A549 (cell line): ENCODE data around the gene MYOF. TPM values are rescaled to one million over a fixed set of nuclear protein-coding genes. Genes with fewer than 3 reads are reported as not detected.

Experiments
- ATAC-seq, 2 experiments: fragments of 200-7000 bp in 1 of 2; fragments of >200 bp in 1 of 2; cut with Nextera tagmentation in 1 of 2; cut with Tn5 transposase in 1 of 2; 3 replicates each; pipeline versions ENCODE4 v1.8.0 to v1.9.1; 2018 to 2020; ENCODE audit warnings: mild to moderate bottlenecking in 1 of 2, moderate library complexity in 1 of 2
- CTCF ChIA-PET: fragments of 300-600 bp; sonication (Branson Sonifier 250); formaldehyde crosslinking; extraction: SDS; loops from one replicate; lab custom pipeline; 2021; ENCODE audit warnings: antibody characterized with exemption, inconsistent platforms; lab: Yijun Ruan, JAX
- POLR2A ChIA-PET: fragments of 350-600 bp; formaldehyde crosslinking; extraction: SDS; loops from one replicate; lab custom pipeline; 2021; ENCODE audit warnings: antibody characterized with exemption, inconsistent platforms; lab: Yijun Ruan, JAX
- DNase-seq, 2 experiments: peaks; one replicate each; pipeline versions ENCODE4 v3.0.0 to v3.0.0-alpha.2; 2011 to 2016; ENCODE audit warnings: low read depth in 1 of 2, low spot score in 1 of 2
- FAIRE-seq: peaks from 2 replicates; lab custom pipeline; 2011; peaks lifted over from hg19 to GRCh38; lab: Jason Lieb, UNC
- H3K27ac ChIP-seq, 2 experiments: fragments of >200 bp; sonication (Bioruptor Twin); formaldehyde crosslinking; 3 replicates each; pipeline ENCODE4 v1.5.1; 2016 to 2017
- H3K4me1 ChIP-seq: fragments of >200 bp; sonication (Bioruptor Twin); formaldehyde crosslinking; 3 replicates; pipeline ENCODE4 v1.6.1; 2016
- H3K4me2 ChIP-seq: fragments of >200 bp; sonication (Bioruptor Twin); formaldehyde crosslinking; 3 replicates; pipeline ENCODE4 v1.6.1; 2016
- H3K4me3 ChIP-seq: fragments of >200 bp; sonication (Bioruptor Twin); formaldehyde crosslinking; 3 replicates; pipeline ENCODE4 v1.5.1; 2016
- H3K9me3 ChIP-seq: fragments of >200 bp; sonication (Bioruptor Twin); formaldehyde crosslinking; 3 replicates; pipeline ENCODE4 v1.6.1; 2016
- CHD2 ChIP-seq: fragments of 150-350 bp; IDR thresholded peaks from 2 replicates; pipeline ENCODE4 v1.6.1; 2014; ENCODE audit warnings: low read length; ENCODE audit not compliant: partially characterized antibody
- CTCF ChIP-seq: fragments of >200 bp; sonication (Bioruptor Twin); formaldehyde crosslinking; IDR thresholded peaks from 3 replicates; pipeline ENCODE4 v1.5.1; 2016
- E2F6 ChIP-seq: IDR thresholded peaks from 2 replicates; pipeline ENCODE4 v1.6.1; 2012; ENCODE audit warnings: low read depth, borderline replicate concordance
- FOXS1 ChIP-seq: fragments of 250-450 bp; sonication (Bioruptor Pico); IDR thresholded peaks from 2 replicates; pipeline ENCODE4 v1.5.0; 2020; ENCODE audit warnings: mild to moderate bottlenecking, moderate library complexity
- HOXB13 ChIP-seq: fragments of 250-450 bp; sonication (Bioruptor Pico); IDR thresholded peaks from 2 replicates; pipeline ENCODE4 v1.5.0; 2020; ENCODE audit warnings: low read depth, mild to moderate bottlenecking, moderate library complexity
- JUN ChIP-seq, 2 experiments: fragments of >200 bp; sonication (Bioruptor Twin); formaldehyde crosslinking; IDR thresholded peaks; 2 replicates in 1 of 2; 3 replicates in 1 of 2; pipeline ENCODE4 v1.6.1; 2016 to 2017
- KDM1A ChIP-seq: fragments of 200-600 bp; sonication (generic); IDR thresholded peaks from 2 replicates; pipeline ENCODE4 v1.6.1; 2016; ENCODE audit warnings: low read depth, mild to moderate bottlenecking
- MAFK ChIP-seq: fragments of 450-650 bp; IDR thresholded peaks from 2 replicates; pipeline ENCODE4 v1.6.1; 2014; ENCODE audit not compliant: partially characterized antibody
- MAZ ChIP-seq: fragments of 150-350 bp; IDR thresholded peaks from 2 replicates; pipeline ENCODE4 v1.6.1; 2014; ENCODE audit warnings: antibody characterized with exemption, low read depth, low read length, borderline replicate concordance
- RAD21 ChIP-seq, 2 experiments: fragments of >200 bp in 1 of 2; sonication (Bioruptor Twin) in 1 of 2; formaldehyde crosslinking in 1 of 2; IDR thresholded peaks in 1 of 2; conservative IDR thresholded peaks in 1 of 2; 2 replicates in 1 of 2; 3 replicates in 1 of 2; pipeline ENCODE4 v1.6.1; 2012 to 2018; ENCODE audit warnings: inconsistent platforms in 1 of 2
- REST ChIP-seq: fragments of 200-600 bp; sonication (generic); IDR thresholded peaks from 2 replicates; pipeline ENCODE4 v1.6.1; 2016; ENCODE audit warnings: antibody characterized with exemption, mild to moderate bottlenecking, moderate library complexity
- RFX5 ChIP-seq: fragments of 450-650 bp; IDR thresholded peaks from 2 replicates; pipeline ENCODE4 v1.7.1; 2014; ENCODE audit warnings: antibody characterized with exemption, mild to moderate bottlenecking, moderate library complexity
- RNF2 ChIP-seq: fragments of 200-600 bp; sonication (generic); IDR thresholded peaks from 2 replicates; pipeline ENCODE4 v1.6.1; 2016; ENCODE audit warnings: low read depth, mild to moderate bottlenecking, antibody characterized with exemption, moderate library complexity, borderline replicate concordance
- SMC3 ChIP-seq: fragments of >200 bp; sonication (Bioruptor Twin); formaldehyde crosslinking; IDR thresholded peaks from 3 replicates; pipeline ENCODE4 v1.6.1; 2018; ENCODE audit warnings: inconsistent platforms
- SREBF2 ChIP-seq: fragments of 450-650 bp; IDR thresholded peaks from 2 replicates; pipeline ENCODE4 v1.6.1; 2014; ENCODE audit warnings: mild to moderate bottlenecking, moderate library complexity
- TFCP2L1 ChIP-seq: fragments of 250-450 bp; sonication (Bioruptor Pico); IDR thresholded peaks from 2 replicates; pipeline ENCODE4 v1.5.0; 2021; ENCODE audit warnings: mild to moderate bottlenecking
- USF2 ChIP-seq: fragments of 450-650 bp; IDR thresholded peaks from 2 replicates; pipeline ENCODE4 v1.6.1; 2014; ENCODE audit warnings: antibody characterized with exemption
- ZSCAN20 ChIP-seq: fragments of 250-450 bp; sonication (Bioruptor Pico); IDR thresholded peaks from 2 replicates; pipeline ENCODE4 v1.8.0; 2022; ENCODE audit warnings: mild to moderate bottlenecking, moderate library complexity
- WGBS: methylation state at CpG from one replicate; pipeline ENCODE4 v1.1.6; 2017; ENCODE audit errors: missing lambda C conversion rate; 5-methylcytosine and 5-hydroxymethylcytosine counted together
- polyA plus RNA-seq, 4 experiments: library from polyadenylated mRNA; depleted of rRNA in 3 of 4; stranded (reverse); fragments of >200 nt; fragmentation: RNase III in 1 of 4; extraction: RNeasy Plus Mini Kit Qiagen cat#74134 plus additional on column Dnase treatment in 1 of 4; gene quantifications; 2 replicates in 3 of 4; 3 replicates in 1 of 4; pipeline ENCODE4 v1.2.3, GENCODE V29; 2011 to 2017

The MYOF gene
- polyA plus RNA-seq, 2 of the 4 experiments (the other 2 are of a cell fraction), result 190 to 265 TPM

GRCh38 chr10:93342366-93342765 lies 139.8 kb downstream of the MYOF start (continued):
- TF ChIP-seq USF2, result no peak
- TF ChIP-seq RFX5, result no peak
- TF ChIP-seq JUN (IDR thresholded peaks at IDR 0.05), result no peak
- no peak for TF ChIP-seq SMC3
- TF ChIP-seq E2F6, result no peak
- TF ChIP-seq, all 56 proteins: peak for 0

- TF ChIP-seq RAD21 (conservative IDR thresholded peaks at IDR 0.05 in 1 of 2, IDR thresholded peaks at IDR 0.05 in 1 of 2) (no peak), ZSCAN20 (no peak), RNF2 (no peak), MAFK (no peak), MAZ (no peak), REST (no peak), HOXB13 (CRISPR knock-in tag) (no peak), CHD2 (no peak), SMC3 (no peak), KDM1A (no peak), FOXS1 (CRISPR knock-in tag) (no peak), SREBF2 (no peak), TFCP2L1 (CRISPR knock-in tag) (no peak), USF2 (no peak), CTCF (no peak)
- CTCF ChIA-PET, result interaction anchor here (0.9 to 1.6 kb wide), 8 partner anchors 12 to 274 kb away, joined by 3 to 7 read pairs (median 4); no protein-coding TSS in a partner anchor
Measured at GRCh38 chr10:93337309-93337721, 144.8 kb downstream of the MYOF start.

More at GRCh38 chr10:93337309-93337721, 144.8 kb downstream of the MYOF start:
- H3K4me1 ChIP-seq, result no peaks in the 10 kb centered on the region
- no peak for FAIRE-seq
- WGBS, result 91% methylated on average over 7 of the region's 7 CpGs
- POLR2A ChIA-PET, result no interaction called here
- DNase-seq, result no peak
- H3K4me3 ChIP-seq, result no peak overlapping the region
- no peak overlapping the region for H3K27ac ChIP-seq
- H3K4me2 ChIP-seq, result no peak overlapping the region
- no peaks in the 10 kb centered on the region for H3K9me3 ChIP-seq
- no peak for ATAC-seq
